K562 (cell line): Measurements from ENCODE around the gene RBFOX1. TPM values are rescaled to one million over a fixed set of nuclear protein-coding genes. Genes with fewer than 3 reads are reported as not detected.
A peak's percentile ranks its signal among the peaks of the same experiment; 100 is the strongest.

ENCODE experiments used
- ATAC-seq: fragments of 200-7000 bp; cut with Tn5 transposase; 3 replicates; pipeline ENCODE4 v1.9.1; 2020; ENCODE audit warnings: moderate library complexity
- BruUV-seq: library from RNA; stranded (reverse); fragments of 400-500 nt; replicated peaks from 2 replicates; lab custom pipeline; 2021; lab: Mats Ljungman, UMichigan
- CTCF ChIA-PET: fragments of 300-600 bp; formaldehyde crosslinking; extraction: SDS; loops from one replicate; lab custom pipeline; 2021; ENCODE audit warnings: low intra/inter-chr PET ratio; lab: Yijun Ruan, JAX
- POLR2A ChIA-PET: fragments of 300-600, 350-650 bp; sonication (Branson Sonifier 250); formaldehyde crosslinking; extraction: SDS; loops from one replicate; lab custom pipeline; 2021; ENCODE audit warnings: antibody characterized with exemption, inconsistent platforms; lab: Yijun Ruan, JAX
- DNase-seq, 4 experiments: peaks; one replicate each; pipeline versions ENCODE4 v3.0.0 to v3.0.0-alpha.2; 2011 to 2018; ENCODE audit warnings: low spot score in 3 of 4, mixed read lengths in 3 of 4; ENCODE audit errors: extremely low read depth in 1 of 4
- FAIRE-seq: peaks from 2 replicates; lab custom pipeline; 2011; peaks lifted over from hg19 to GRCh38; lab: Jason Lieb, UNC
- H2AFZ ChIP-seq: 2 replicates; pipeline ENCODE4 v1.6.0; 2011; ENCODE audit warnings: low read depth, low read length, control low read depth, inconsistent platforms
- H3K27ac ChIP-seq: fragments of 200-600 bp; 3 replicates; pipeline ENCODE4 v1.8.0; 2011; ENCODE audit warnings: low read depth, mild to moderate bottlenecking, control low read depth, inconsistent platforms, low read length, moderate library complexity, mixed read lengths; ENCODE audit errors: extremely low read depth
- H3K27me3 ChIP-seq, 2 experiments: fragments of 300-600 bp in 1 of 2; 2 replicates in 1 of 2; 3 replicates in 1 of 2; pipeline versions ENCODE4 v1.6.0 to v1.8.0; 2011; ENCODE audit warnings: inconsistent platforms in 2 of 2, low read length in 2 of 2, mild to moderate bottlenecking in 1 of 2, mixed read lengths in 1 of 2, moderate library complexity in 1 of 2; ENCODE audit not compliant: control insufficient read depth in 2 of 2, insufficient read depth in 2 of 2
- H3K36me3 ChIP-seq: fragments of 300-600 bp; 3 replicates; pipeline ENCODE4 v1.8.0; 2011; ENCODE audit warnings: mild to moderate bottlenecking, low read length, inconsistent platforms; ENCODE audit not compliant: control insufficient read depth, insufficient read depth
- H3K4me1 ChIP-seq, 2 experiments: fragments of 200-600 bp in 1 of 2; replicated peaks in 1 of 2; 2 replicates in 1 of 2; 3 replicates in 1 of 2; pipeline versions ENCODE4 v1.5.1 to v1.8.0; 2011; ENCODE audit warnings: inconsistent platforms in 2 of 2, low read length in 2 of 2, mild to moderate bottlenecking in 1 of 2, mixed read lengths in 1 of 2, moderate library complexity in 1 of 2; ENCODE audit not compliant: control insufficient read depth in 2 of 2, insufficient read depth in 2 of 2
- H3K4me2 ChIP-seq: 2 replicates; pipeline ENCODE4 v1.6.1; 2011; ENCODE audit warnings: low read length, control low read depth, inconsistent platforms, mixed read lengths; ENCODE audit not compliant: insufficient read depth
- H3K4me3 ChIP-seq: fragments of 200-600 bp; sonication (generic), shearing (Covaris generic); 2 replicates; pipeline ENCODE4 v1.5.1; 2016; ENCODE audit warnings: control low read depth, inconsistent platforms
- H3K79me2 ChIP-seq: fragments of 200-600 bp; 3 replicates; pipeline ENCODE4 v1.8.0; 2011; ENCODE audit warnings: low read length, inconsistent platforms; ENCODE audit not compliant: control insufficient read depth, insufficient read depth
- H3K9ac ChIP-seq, 2 experiments: 2 replicates each; pipeline versions ENCODE4 v1.6.0 to v1.6.1; 2011; ENCODE audit warnings: low read depth in 2 of 2, low read length in 2 of 2, control low read depth in 1 of 2, inconsistent platforms in 1 of 2, mild to moderate bottlenecking in 1 of 2, mixed read lengths in 1 of 2; ENCODE audit not compliant: insufficient read depth in 1 of 2
- H3K9me1 ChIP-seq: one replicate; pipeline ENCODE4 v1.6.0; 2011; ENCODE audit warnings: inconsistent platforms, mild to moderate bottlenecking, low read length, moderate library complexity; ENCODE audit not compliant: control insufficient read depth, insufficient read depth
- H3K9me3 ChIP-seq: replicated peaks from 2 replicates; pipeline ENCODE4 v1.5.1; 2011; ENCODE audit warnings: low read depth, low read length, inconsistent platforms; ENCODE audit not compliant: control insufficient read depth, insufficient read depth
- H4K20me1 ChIP-seq: replicated peaks from 2 replicates; pipeline ENCODE4 v1.6.1; 2011; ENCODE audit warnings: low read length, inconsistent platforms, mixed read lengths; ENCODE audit not compliant: control insufficient read depth, insufficient read depth
- CHCHD3 ChIP-seq: fragments of 250-450 bp; sonication (Bioruptor Pico); IDR thresholded peaks from 2 replicates; pipeline ENCODE4 v2.1.2; 2022; ENCODE audit warnings: mild to moderate bottlenecking
- RFX5 ChIP-seq: IDR thresholded peaks from 2 replicates; pipeline ENCODE4 v1.6.1; 2011; ENCODE audit warnings: low read depth, mild to moderate bottlenecking, improper control_type of control experiment, low read length
- SPI1 ChIP-seq: IDR thresholded peaks from 2 replicates; pipeline ENCODE4 v1.6.1; 2011; ENCODE audit warnings: low read depth, low read length, control low read depth, borderline replicate concordance
- ZBTB40 ChIP-seq, 2 experiments: fragments of 450-650 bp in 1 of 2; sonication (generic) in 1 of 2; formaldehyde crosslinking in 1 of 2; IDR thresholded peaks; 2 replicates each; pipeline versions ENCODE4 v1.7.1 to v1.9.0; 2016 to 2022; ENCODE audit warnings: inconsistent platforms in 1 of 2, mild to moderate bottlenecking in 1 of 2, missing genetic modification reagents in 1 of 2
- WGBS: fragments of 100-300 bp; shearing (Covaris generic); methylation state at CpG from one replicate; pipeline ENCODE4 v1.1.6; 2016; ENCODE audit warnings: low coverage, mixed read lengths; ENCODE audit not compliant: insufficient coverage; ENCODE audit errors: missing lambda C conversion rate; 5-methylcytosine and 5-hydroxymethylcytosine counted together
- in situ Hi-C: fragments of 300-500 bp; cut with MboI; formaldehyde crosslinking; loops from 4 replicates; pipeline ENCODE4 v1.15.0; 2018; ENCODE audit warnings: inconsistent platforms, mixed read lengths
- intact Hi-C: fragments of 100-400 bp; cut with micrococcal nuclease; formaldehyde crosslinking; loops from 2 replicates; pipeline ENCODE4 v1.14.2; 2022
- polyA plus RNA-seq, 8 experiments: library from polyadenylated mRNA; depleted of rRNA in 4 of 8; stranded (reverse) in 5 of 8; unstranded in 3 of 8; fragments of >200 nt; fragmentation: Nextera tagmentation in 2 of 8; fragmentation: Illumina TruSeq in 1 of 8; extraction: Ambion mirVana in 2 of 8; extraction: Trizol in 1 of 8; gene quantifications; 2 replicates each; pipeline versions ENCODE4 v1.2.1 to v1.2.3, GENCODE V29; 2011 to 2014; ENCODE audit warnings: inconsistent platforms in 1 of 8, missing spikeins in 1 of 8
- total RNA-seq, 7 experiments: library from RNA; depleted of rRNA in 6 of 7; stranded (reverse); fragments of >200 nt in 6 of 7; fragmentation: Illumina TruSeq in 2 of 7; extraction: Trizol in 2 of 7; gene quantifications; 2 replicates each; pipeline versions ENCODE4 v1.2.1 to v1.2.3, GENCODE V29; 2011 to 2021; ENCODE audit warnings: low replicate concordance in 1 of 7

Gene RBFOX1
- total and polyA plus RNA-seq, 9 of the 15 experiments (the other 6 are each of a cell fraction or from before 2014, with no cell fraction given): 0.03 TPM; not detected in 8

GRCh38 chr16:7526736-7527135, 194.1 kb downstream of the RBFOX1 start (continued):
- TF ChIP-seq SPI1 (no peak), CHCHD3 (CRISPR knock-in tag) (no peak)

- ATAC-seq: no peak
- H3K9ac ChIP-seq: no peak overlapping the region
- H3K36me3 ChIP-seq: no peaks in the 10 kb centered on the region
- BruUV-seq: no TSS peak
- no peak overlapping the region for H2AFZ ChIP-seq
- FAIRE-seq: no peak
- no peak for DNase-seq
- ChIA-PET POLR2A (no interaction called here), CTCF (no interaction called here)
- no peaks in the 10 kb centered on the region for H4K20me1 ChIP-seq
- intact Hi-C loops (no loop called here), in situ Hi-C loops (no loop called here)
- peaks cover 4% of the 10 kb centered on the region for H3K9me1 ChIP-seq
- whole genome bisulfite sequencing: 2% methylated on average over 6 of the region's 6 CpGs
- no peak overlapping the region for H3K4me2 ChIP-seq
- H3K4me1 ChIP-seq: no peaks in the 10 kb centered on the region
- no peak overlapping the region for H3K4me3 ChIP-seq
- H3K79me2 ChIP-seq: no peaks in the 10 kb centered on the region
- no peak overlapping the region for H3K27ac ChIP-seq
- TF ChIP-seq RFX5: no peak
- peak; percentile 90 for TF ChIP-seq ZBTB40 (IDR thresholded peaks at IDR 0.05)
- TF ChIP-seq ZBTB40 (CRISPR knock-in tag; IDR thresholded peaks at IDR 0.05): peak; percentile 73
- 0 out of 5 replicates have a peak, but pooled peaks cover 0 to 8% of the 10 kb centered on the region in 2 experiments for H3K27me3 ChIP-seq
- no peaks in the 10 kb centered on the region for H3K9me3 ChIP-seq
Observed at GRCh38 chr16:7532534-7532933, 199.9 kb downstream of the RBFOX1 start.
